SU-DHL-6 (cell line): ENCODE results near the gene OTOS.

ENCODE experiments used
- H2AFZ ChIP-seq: fragments of 200-600 bp; sonication (generic); 2 replicates; pipeline ENCODE4 v1.6.1; 2014; ENCODE audit warnings: low read depth, mild to moderate bottlenecking, moderate library complexity, mixed read lengths, antibody characterized with exemption, low read length; ENCODE audit not compliant: severe bottlenecking
- H3F3A ChIP-seq: fragments of 200-600 bp; shearing (Covaris generic); 2 replicates; pipeline ENCODE4 v1.6.0; 2016; ENCODE audit warnings: antibody characterized with exemption, mild to moderate bottlenecking; ENCODE audit not compliant: insufficient read depth
- H3K27ac ChIP-seq: fragments of 200-600 bp; sonication (generic); 2 replicates; pipeline ENCODE4 v1.5.1; 2016; ENCODE audit warnings: low read depth, mild to moderate bottlenecking, low read length, moderate library complexity, mixed read lengths
- H3K27me3 ChIP-seq: fragments of 200-600 bp; sonication (generic), shearing (Covaris generic); 2 replicates; pipeline ENCODE4 v1.6.0; 2014; ENCODE audit warnings: mild to moderate bottlenecking, low read length
- H3K36me3 ChIP-seq: fragments of 200-600 bp; sonication (generic); 2 replicates; pipeline ENCODE4 v1.6.1; 2014; ENCODE audit warnings: mild to moderate bottlenecking, low read length, mixed read lengths
- H3K4me2 ChIP-seq: fragments of 300-600, 200-600 bp; shearing (Covaris generic), sonication (generic); 2 replicates; pipeline ENCODE4 v1.6.0; 2014; ENCODE audit warnings: low read length, low read depth, mild to moderate bottlenecking; ENCODE audit not compliant: poor library complexity, severe bottlenecking
- H3K4me3 ChIP-seq: fragments of 200-600 bp; sonication (generic); 2 replicates; pipeline ENCODE4 v1.5.1; 2014; ENCODE audit warnings: antibody characterized with exemption, low read length, mild to moderate bottlenecking, mixed read lengths; ENCODE audit not compliant: insufficient read depth, poor library complexity, severe bottlenecking
- H3K79me2 ChIP-seq: fragments of 200-600 bp; sonication (generic); 2 replicates; pipeline ENCODE4 v1.6.1; 2014; ENCODE audit warnings: mild to moderate bottlenecking, low read length, moderate library complexity; ENCODE audit not compliant: insufficient read depth
- H3K9ac ChIP-seq: fragments of 200-600 bp; sonication (generic); 2 replicates; pipeline ENCODE4 v1.7.0; 2014; ENCODE audit warnings: mild to moderate bottlenecking, low read length
- H3K9me2 ChIP-seq: fragments of 200-600 bp; sonication (generic); replicated peaks from 2 replicates; pipeline ENCODE4 v1.6.1; 2014; ENCODE audit warnings: low read length; ENCODE audit not compliant: insufficient read depth
- H3K9me3 ChIP-seq: fragments of 200-600 bp; sonication (generic); 2 replicates; pipeline ENCODE4 v1.6.1; 2014; ENCODE audit warnings: low read length, mixed read lengths; ENCODE audit not compliant: insufficient read depth
- H4K20me1 ChIP-seq: fragments of 200-600 bp; sonication (generic); 2 replicates; pipeline ENCODE4 v1.6.1; 2014; ENCODE audit warnings: low read depth, mild to moderate bottlenecking, antibody characterized with exemption, low read length, moderate library complexity, mixed read lengths
- CTCF ChIP-seq: fragments of 200-600 bp; sonication (generic); IDR thresholded peaks from one replicate; pipeline ENCODE4 v1.5.1; 2017; ENCODE audit warnings: antibody characterized with exemption, mild to moderate bottlenecking, low read length, moderate library complexity; ENCODE audit not compliant: insufficient read depth, poor library complexity, severe bottlenecking
- EZH2phosphoT487 ChIP-seq: fragments of 200-600 bp; sonication (generic), shearing (Covaris generic); conservative IDR thresholded peaks from 2 replicates; pipeline ENCODE4 v1.6.1; 2018; ENCODE audit warnings: mild to moderate bottlenecking, antibody characterized with exemption, low read length, moderate library complexity, mixed read lengths

OTOS gene

GRCh38 chr2:240155745-240156390 lies 15.4 kb upstream of the OTOS start:
- Histone ChIP-seq H3K4me3 (no peak overlapping the region), H3K9me3 (no peaks in the 10 kb centered on the region), H3K4me2 (no peak overlapping the region), H2AFZ (no peak overlapping the region), H3K79me2 (no peaks in the 10 kb centered on the region), H3F3A (no peaks in the 10 kb centered on the region), H4K20me1 (no peaks in the 10 kb centered on the region), H3K9ac (no peak overlapping the region), H3K27me3 (no peaks in the 10 kb centered on the region), H3K27ac (no peak overlapping the region), H3K36me3 (no peaks in the 10 kb centered on the region), H3K9me2 (no peaks in the 10 kb centered on the region)
- TF ChIP-seq EZH2phosphoT487, result no peak
- TF ChIP-seq CTCF, result no peak

- Histone ChIP-seq H3K27ac (no peak overlapping the region), H4K20me1 (no peaks in the 10 kb centered on the region), H3K4me3 (no peak overlapping the region), H3K27me3 (no peaks in the 10 kb centered on the region), H3K79me2 (no peaks in the 10 kb centered on the region), H3K36me3 (no peaks in the 10 kb centered on the region), H3K4me2 (no peak overlapping the region), H3F3A (no peaks in the 10 kb centered on the region), H2AFZ (no peak overlapping the region), H3K9me3 (no peaks in the 10 kb centered on the region), H3K9me2 (no peaks in the 10 kb centered on the region), H3K9ac (no peak overlapping the region)
- TF ChIP-seq EZH2phosphoT487 (no peak), CTCF (no peak)
Measured at GRCh38 chr2:240155048-240155744, 14.7 kb upstream of the OTOS start.

DNA sequence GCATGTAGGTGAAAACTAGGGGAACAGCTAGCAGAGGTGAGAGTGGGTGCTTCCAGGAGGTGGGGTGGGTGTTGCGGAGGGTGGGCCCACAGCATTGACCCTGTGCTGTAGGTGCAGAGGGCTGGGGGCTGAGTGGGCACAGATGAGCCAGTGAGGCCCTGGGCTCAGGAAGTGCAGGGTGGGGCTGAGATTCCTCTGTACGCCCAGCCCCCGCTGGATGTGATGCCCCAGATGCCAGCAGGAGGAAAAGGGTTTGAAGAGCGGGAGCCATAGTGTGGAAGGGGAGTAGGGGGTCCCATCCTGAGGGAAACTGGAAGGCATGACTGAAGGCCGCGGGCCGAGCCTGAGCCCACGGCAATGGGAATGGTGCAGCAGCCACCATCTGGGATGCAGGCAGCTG lies 14.1 kb upstream of the OTOS start:
- no peak overlapping the region for H3K4me3 ChIP-seq
- H3K9ac ChIP-seq, result no peak overlapping the region
- H3K27ac ChIP-seq, result no peak overlapping the region
- no peaks in the 10 kb centered on the region for H3K9me3 ChIP-seq
- H3K27me3 ChIP-seq, result no peaks in the 10 kb centered on the region
- H3K79me2 ChIP-seq, result no peaks in the 10 kb centered on the region
- H3K4me2 ChIP-seq, result no peak overlapping the region
- TF ChIP-seq EZH2phosphoT487 (no peak), CTCF (no peak)
- H3K9me2 ChIP-seq, result no peaks in the 10 kb centered on the region
- no peaks in the 10 kb centered on the region for H4K20me1 ChIP-seq
- H3F3A ChIP-seq, result no peaks in the 10 kb centered on the region
- no peak overlapping the region for H2AFZ ChIP-seq
- H3K36me3 ChIP-seq, result no peaks in the 10 kb centered on the region
